GM18499 (cell line): ENCODE results near the gene RNU11.
"Not testable (repeated sequence)": the region's sequence is repeated elsewhere in the genome, so short reads cannot be mapped to it uniquely, and the experiment has no call there.

ENCODE experiments used
- ATAC-seq: cut with Tn5 transposase; IDR thresholded peaks from one replicate; pipeline ENCODE4 v1.9.1; 2021; ENCODE audit warnings: moderate number of reproducible peaks; ENCODE audit not compliant: insufficient read depth, unreplicated experiment

Gene RNU11

GRCh38 chr1:28656335-28656734 is 7.9 kb downstream of the RNU11 start:
- no peak for ATAC-seq

GRCh38 chr1:28663871-28664470 is 15.6 kb downstream of the RNU11 start:
- no peak for ATAC-seq

GRCh38 chr1:28666806-28667205 is 18.4 kb downstream of the RNU11 start:
- no peak for ATAC-seq

GRCh38 chr1:28668191-28668955 is 20.0 kb downstream of the RNU11 start, which contains the start of gene GMEB1:
GMEB1 (plus strand) TSS chr1:28668784; CDS start chr1:28683613, 14,829 bp downstream.
- ATAC-seq: no peak

- ATAC-seq: no peak
Observed at GRCh38 chr1:28668956-28669723, 20.7 kb downstream of the RNU11 start.

GRCh38 chr1:28671254-28671780 is 22.9 kb downstream of the RNU11 start:
- ATAC-seq: no peak

GRCh38 chr1:28672971-28673370 is 24.6 kb downstream of the RNU11 start:
- ATAC-seq: not testable (repeated sequence)

- no peak for ATAC-seq
Observed at GRCh38 chr1:28675924-28676257, 27.5 kb downstream of the RNU11 start.

- no peak for ATAC-seq
Observed at GRCh38 chr1:28680151-28680550, 31.8 kb downstream of the RNU11 start.

GRCh38 chr1:28682840-28683239 is 34.4 kb downstream of the RNU11 start:
- ATAC-seq: no peak

GRCh38 chr1:28684937-28685336 is 36.5 kb downstream of the RNU11 start:
- ATAC-seq: no peak

GRCh38 chr1:28691627-28692026 is 43.2 kb downstream of the RNU11 start:
- not testable (repeated sequence) for ATAC-seq
